Measurements from ENCODE around the gene MAPK7.
"Not testable (repeated sequence)": the region's sequence is repeated elsewhere in the genome, so short reads cannot be mapped to it uniquely, and the experiment has no call there.

Gene MAPK7

GRCh38 chr17:19343256-19343630 is 35.1 kb upstream of the MAPK7 start:
- no peak for DNase-seq (ENCODE audit: low read depth)

DNA sequence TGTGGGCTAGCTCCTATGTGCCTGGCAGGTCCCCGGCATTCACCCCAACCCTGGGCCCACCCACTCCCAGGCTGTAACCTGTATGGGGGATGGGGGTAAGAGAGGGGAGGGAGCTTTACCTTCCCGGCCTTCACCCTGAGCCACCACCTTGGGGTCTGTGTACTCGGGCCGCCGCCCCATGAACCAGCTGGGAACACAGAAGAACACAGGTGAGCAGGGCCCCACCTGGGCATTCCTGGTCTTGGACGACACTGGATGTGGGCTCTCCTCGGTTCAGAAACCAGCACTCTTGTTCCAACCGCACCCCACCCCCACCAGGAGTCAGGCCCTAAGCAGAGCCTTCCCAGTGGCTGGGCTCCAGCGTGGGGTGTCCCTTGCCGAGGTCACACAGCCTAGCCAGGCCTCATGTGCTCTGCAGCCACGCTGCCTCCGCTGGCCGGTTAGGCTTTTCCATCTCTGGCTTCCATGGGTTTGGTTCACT is 34.6 kb upstream of the MAPK7 start:
- no peak for DNase-seq (ENCODE audit: low read depth)

DNA sequence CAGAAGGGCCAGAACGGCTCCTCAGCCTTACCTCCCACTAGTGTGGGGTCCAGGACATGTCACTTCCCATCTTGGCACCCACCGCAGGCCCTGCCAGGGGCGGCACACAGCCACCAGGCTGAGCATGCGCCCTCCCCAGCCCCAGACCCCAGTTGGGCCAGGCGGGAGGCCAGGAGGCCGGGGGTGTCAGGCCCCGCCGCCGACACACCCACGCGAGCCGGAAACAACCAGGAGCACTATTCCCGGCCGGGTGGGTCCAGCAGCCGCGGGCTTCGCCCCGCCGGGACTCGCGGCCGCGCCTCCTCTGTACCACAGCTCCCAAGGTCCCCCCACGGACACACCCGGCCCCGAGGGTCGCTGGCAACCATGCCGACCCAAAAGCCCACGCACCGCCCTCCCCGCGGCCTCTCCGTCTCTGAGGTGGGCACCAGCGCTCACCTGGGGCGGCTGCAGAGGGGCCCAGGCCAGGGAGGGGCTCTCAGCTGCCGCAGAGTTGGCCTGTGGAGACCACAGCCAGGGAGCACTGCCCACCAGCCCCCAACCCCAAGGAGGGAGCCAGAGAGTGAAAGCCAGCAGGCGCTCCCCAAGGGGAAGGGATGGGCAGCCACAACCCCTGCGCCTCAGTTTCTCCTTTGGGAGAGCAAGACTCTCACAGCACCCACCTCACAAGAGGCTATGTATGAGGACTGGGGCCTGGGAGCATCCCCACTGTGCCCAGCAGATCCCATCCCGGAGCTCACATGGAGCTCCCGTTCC is 33.8 kb upstream of the MAPK7 start:
- DNase-seq (ENCODE audit: low read depth), result no peak

DNA sequence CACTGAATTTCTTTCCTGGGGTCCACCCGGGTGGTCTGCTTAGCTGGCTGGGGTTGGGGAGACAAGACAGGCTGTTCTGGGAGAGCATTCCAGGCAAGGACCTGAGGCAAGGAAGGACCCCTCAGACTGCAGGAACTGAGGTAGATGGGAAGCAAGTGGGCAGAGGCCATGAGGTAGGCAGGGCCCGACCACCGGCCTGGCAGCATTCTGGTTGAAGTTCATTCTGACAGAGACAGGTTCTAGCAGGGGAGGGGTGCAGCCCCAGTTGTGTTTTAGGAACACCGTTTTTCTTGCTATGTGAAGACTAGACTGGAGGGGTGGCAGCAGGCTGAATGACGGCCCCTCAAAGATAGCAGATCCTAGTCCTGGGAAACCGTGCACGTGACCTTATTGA is 33.2 kb upstream of the MAPK7 start:
- no peak for DNase-seq (ENCODE audit: low read depth)

DNA sequence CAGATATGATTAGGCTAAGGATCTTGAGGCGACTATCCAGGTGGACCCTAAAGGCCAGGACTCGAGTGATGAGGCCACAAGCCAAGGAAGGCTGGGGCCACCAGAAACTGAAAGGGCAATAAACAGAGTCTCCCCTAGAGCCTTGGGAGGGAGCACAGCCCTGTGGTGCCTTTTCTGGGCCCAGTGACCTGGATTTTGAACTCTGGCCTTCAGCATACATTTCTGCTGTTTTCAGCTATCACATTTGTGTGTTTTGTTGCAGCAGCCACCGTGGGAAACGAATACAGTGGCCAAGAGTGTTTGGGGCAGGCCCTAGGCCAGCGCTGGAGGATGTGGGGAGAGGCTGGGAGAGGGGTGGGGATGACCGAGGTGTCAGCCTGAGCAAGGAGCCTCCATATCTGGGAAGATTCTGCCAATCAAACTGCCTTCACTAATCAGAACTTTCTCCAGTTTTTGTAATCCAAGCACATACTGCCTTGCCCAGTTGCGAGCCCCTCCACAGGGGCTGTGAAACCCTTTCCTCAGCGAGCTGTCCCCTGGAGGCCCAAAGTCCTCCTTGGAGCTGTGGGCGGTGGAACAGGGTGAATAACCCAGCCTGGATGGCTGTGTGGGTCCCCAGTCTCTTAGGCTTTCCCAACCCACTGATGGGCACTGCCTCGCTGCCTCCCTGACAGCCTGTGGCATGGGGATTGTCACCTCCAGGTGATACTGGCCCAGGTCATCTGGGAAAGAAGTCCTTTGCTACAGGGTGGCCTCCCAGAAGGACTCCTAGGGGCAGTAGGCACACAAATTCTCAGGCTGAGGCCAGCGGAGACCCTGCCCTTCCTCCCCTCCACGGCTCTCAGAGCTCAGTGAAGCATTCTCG is 32.6 kb upstream of the MAPK7 start:
- DNase-seq (ENCODE audit: low read depth), result no peak

GRCh38 chr17:19346351-19347255 is 31.7 kb upstream of the MAPK7 start:
- DNase-seq (ENCODE audit: low read depth), result peak; percentile 91

GRCh38 chr17:19347323-19348080 is 30.8 kb upstream of the MAPK7 start:
- DNase-seq (ENCODE audit: low read depth), result no peak

- DNase-seq (ENCODE audit: low read depth), result no peak
These were observed 30.1 kb upstream of the MAPK7 start for GRCh38 chr17:19348081-19348650.

DNA sequence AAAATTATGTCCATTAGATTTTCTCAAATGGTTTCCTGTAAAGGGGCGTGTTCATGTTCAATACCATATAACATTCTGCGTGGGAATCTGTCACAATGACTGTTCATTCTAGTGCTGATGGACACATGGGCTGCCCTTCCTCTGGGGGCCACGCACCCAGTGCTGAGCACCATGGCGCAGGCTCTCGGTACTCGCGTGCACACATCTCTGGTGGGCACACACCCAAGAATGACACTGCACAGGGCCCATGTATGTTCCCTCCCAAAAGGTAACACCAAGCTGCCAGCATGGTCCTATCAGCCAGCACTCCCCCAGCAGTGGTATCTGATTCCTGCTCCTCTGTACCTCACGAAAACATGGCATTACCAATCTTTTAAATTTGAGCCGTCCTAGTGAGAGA is 29.5 kb upstream of the MAPK7 start:
- DNase-seq (ENCODE audit: low read depth), result no peak

- DNase-seq (ENCODE audit: low read depth), result not testable (repeated sequence)
These were observed 24.9 kb upstream of the MAPK7 start for GRCh38 chr17:19353401-19353800.

DNA sequence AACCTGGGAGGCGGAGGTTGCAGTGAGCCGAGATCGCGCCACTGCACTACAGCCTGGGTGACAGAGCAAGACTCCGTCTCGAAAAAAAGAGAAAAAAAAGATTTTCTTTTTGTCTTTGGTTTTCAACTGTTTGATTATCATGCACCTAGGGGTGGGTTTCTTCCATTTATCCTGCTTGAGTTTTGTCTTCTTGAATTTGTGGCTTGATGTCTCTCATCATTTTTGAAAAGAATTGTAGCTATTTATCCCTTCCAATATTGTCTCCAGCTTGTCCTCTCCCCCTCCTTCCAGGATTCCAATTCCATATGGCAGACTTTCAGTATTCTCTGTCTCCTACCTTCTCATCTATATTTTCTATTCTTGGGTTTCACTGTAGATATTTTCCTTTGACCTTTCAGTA is 23.6 kb upstream of the MAPK7 start:
- DNase-seq (ENCODE audit: low read depth), result no peak

- no peak for DNase-seq (ENCODE audit: low read depth)
These were observed 20.9 kb upstream of the MAPK7 start for GRCh38 chr17:19357351-19357750.

DNA sequence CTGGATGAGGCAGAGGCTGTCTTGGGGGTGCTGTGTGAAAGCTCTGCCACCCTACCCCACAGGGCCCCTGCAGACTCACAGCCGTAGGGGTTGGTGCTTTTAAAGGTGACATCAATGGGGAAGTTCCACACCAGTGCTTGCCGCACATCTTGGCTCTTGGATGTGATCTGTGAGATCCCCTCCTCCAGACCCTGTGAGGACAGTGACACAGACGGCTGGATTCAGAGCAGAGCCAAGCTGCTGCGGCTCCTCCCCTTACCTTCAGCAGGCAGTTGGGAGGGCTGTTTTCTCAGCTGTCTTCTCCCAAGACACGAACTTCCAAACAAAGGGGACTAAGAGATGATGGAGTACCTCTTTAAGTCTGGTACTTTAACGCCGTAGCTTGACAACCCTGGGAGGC is 20.5 kb upstream of the MAPK7 start:
- DNase-seq (ENCODE audit: low read depth), result no peak

- DNase-seq (ENCODE audit: low read depth), result no peak
These were observed 19.1 kb upstream of the MAPK7 start for GRCh38 chr17:19359151-19359550.

DNA sequence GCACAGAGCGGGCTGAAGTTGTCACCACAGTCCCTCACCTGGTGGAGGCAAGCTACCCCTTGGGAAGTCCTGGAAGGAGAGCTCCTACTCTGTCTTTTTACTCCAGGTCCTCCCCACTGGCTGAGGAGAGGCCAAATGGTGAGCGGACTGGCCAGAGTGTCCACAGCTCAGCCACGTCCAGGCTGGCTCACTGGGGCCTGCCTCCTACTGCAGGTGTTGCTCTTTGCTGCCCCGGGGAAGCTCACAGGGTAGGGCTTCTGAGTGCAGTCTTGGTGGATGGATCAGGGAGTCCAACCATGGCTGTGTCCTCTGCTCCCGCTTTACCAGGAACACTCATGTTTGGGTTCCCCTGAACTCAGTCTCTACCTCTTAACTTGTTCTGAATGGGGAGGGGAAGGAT is 18.4 kb upstream of the MAPK7 start:
- no peak for DNase-seq (ENCODE audit: low read depth)

GRCh38 chr17:19360772-19361171 is 17.5 kb upstream of the MAPK7 start:
- no peak for DNase-seq (ENCODE audit: low read depth)

DNA sequence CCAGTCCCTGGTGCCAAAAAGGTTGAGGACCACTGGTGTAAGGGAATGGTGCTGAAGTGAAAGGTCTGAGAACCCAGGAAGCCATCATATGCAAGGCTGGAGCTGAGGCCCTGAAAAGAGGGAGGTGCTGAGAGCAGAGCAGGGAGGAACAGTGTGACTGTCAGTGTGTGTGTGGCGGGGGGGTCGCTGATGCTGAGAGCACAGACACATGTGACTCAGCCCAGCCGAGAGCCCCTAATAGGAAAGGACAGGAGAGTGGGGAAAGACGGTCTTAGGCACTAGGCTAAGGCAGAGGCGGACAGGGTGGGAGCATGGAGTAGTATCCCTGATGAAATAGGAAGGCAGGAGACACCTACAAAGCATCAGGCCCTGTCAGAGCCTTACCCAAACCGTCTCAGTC is 17.0 kb upstream of the MAPK7 start:
- DNase-seq (ENCODE audit: low read depth), result no peak

DNA sequence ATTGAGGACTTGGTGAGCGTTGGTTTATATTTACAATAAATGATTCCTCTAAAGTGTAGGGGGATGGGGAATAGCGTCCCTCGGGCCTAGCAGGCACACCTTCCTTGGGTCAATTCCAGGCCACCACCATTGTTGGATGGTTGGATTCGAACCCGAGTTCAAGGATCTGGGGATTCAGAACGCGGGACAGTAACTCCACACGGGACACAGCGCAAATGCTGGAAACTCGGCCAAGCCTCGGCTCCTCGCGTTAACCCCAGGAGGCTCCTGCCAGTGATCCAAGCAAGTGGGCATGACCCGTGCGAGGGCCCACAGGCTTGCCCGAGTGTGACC is 16.4 kb upstream of the MAPK7 start:
- no peak for DNase-seq (ENCODE audit: low read depth)

GRCh38 chr17:19362277-19363113 is 15.8 kb upstream of the MAPK7 start, which contains the start of gene B9D1:
Gene B9D1 (minus strand): TSS chr17:19362723. CDS start chr17:19362569, 154 bp downstream.
- DNase-seq (ENCODE audit: low read depth), result peak; percentile 88

GRCh38 chr17:19363114-19363438 is 15.2 kb upstream of the MAPK7 start:
- no peak for DNase-seq (ENCODE audit: low read depth)
